ENCODE results near the gene PARD3. TPM values are rescaled to one million over a fixed set of nuclear protein-coding genes. Genes with fewer than 3 reads are reported as not detected.
A peak's percentile ranks its signal among the peaks of the same experiment; 100 is the strongest.

PARD3 gene
- total RNA-seq, 4 donors from 2014 or later = 98.9 to 122 (median 105) TPM

- peaks cover 11 to 71% (median 51%) of the 10 kb centered on the region in 4 donors for H3K4me1 ChIP-seq
- WGBS = 55% methylated on average over 6 of the region's 6 CpGs
- intact Hi-C loops (cut with DNase I) = loop anchor here (5.0 kb wide), 1 partner anchor 372 kb away; no protein-coding TSS in a partner anchor
- no peaks in the 10 kb centered on the region for H3K9me3 ChIP-seq
- no peak overlapping the region for H3K4me3 ChIP-seq
- TF ChIP-seq CTCF (IDR thresholded peaks at IDR 0.05) = peak; percentile 55 to 70 (median 62)
- TF ChIP-seq POLR2A (IDR thresholded peaks at IDR 0.05; ENCODE audit: low read depth) = no peak
- TF ChIP-seq EP300 (IDR thresholded peaks at IDR 0.05) = no peak
- no peak for TF ChIP-seq POLR2AphosphoS5 (IDR thresholded peaks at IDR 0.05)
- DNase-seq (ENCODE audit: extremely low spot score) = no peak
- no peak overlapping the region for H3K27ac ChIP-seq (replicated peaks in 1 of 4)
- no peaks in the 10 kb centered on the region for H3K27me3 ChIP-seq
- no peaks in the 10 kb centered on the region for H3K36me3 ChIP-seq
Observed at GRCh38 chr10:34655286-34656170, 159.6 kb downstream of the PARD3 start.

- Histone ChIP-seq H3K36me3 (no peaks in the 10 kb centered on the region), H3K27ac (replicated peaks in 1 of 4) (no peak overlapping the region), H3K27me3 (no peaks in the 10 kb centered on the region), H3K4me1 (peaks cover 11 to 74% (median 47%) of the 10 kb centered on the region in 4 donors), H3K4me3 (no peak overlapping the region), H3K9me3 (no peaks in the 10 kb centered on the region)
- TF ChIP-seq CTCF (IDR thresholded peaks at IDR 0.05) (no peak), POLR2AphosphoS5 (IDR thresholded peaks at IDR 0.05) (no peak), POLR2A (IDR thresholded peaks at IDR 0.05; ENCODE audit: low read depth) (no peak), EP300 (IDR thresholded peaks at IDR 0.05) (no peak)
- WGBS = 79% methylated on average over 3 of the region's 3 CpGs
- no peak for DNase-seq (ENCODE audit: extremely low spot score)
- intact Hi-C loops (cut with DNase I) = no loop called here
Observed at GRCh38 chr10:34654211-34654610, 160.9 kb downstream of the PARD3 start.

GRCh38 chr10:34653530-34653929 is 161.6 kb downstream of the PARD3 start:
- H3K27ac ChIP-seq (replicated peaks in 1 of 4) = no peak overlapping the region
- no peaks in the 10 kb centered on the region for H3K27me3 ChIP-seq
- no peak for TF ChIP-seq POLR2AphosphoS5 (IDR thresholded peaks at IDR 0.05)
- no peak for TF ChIP-seq POLR2A (IDR thresholded peaks at IDR 0.05; ENCODE audit: low read depth)
- no peak for TF ChIP-seq CTCF (IDR thresholded peaks at IDR 0.05)
- TF ChIP-seq EP300 (IDR thresholded peaks at IDR 0.05) = no peak
- H3K4me1 ChIP-seq = peaks cover 11 to 77% (median 45%) of the 10 kb centered on the region in 4 donors
- intact Hi-C loops (cut with DNase I) = no loop called here
- no peaks in the 10 kb centered on the region for H3K36me3 ChIP-seq
- no peak for DNase-seq (ENCODE audit: extremely low spot score)
- 92% methylated on average over 4 of the region's 4 CpGs for WGBS
- H3K4me3 ChIP-seq = no peak overlapping the region
- no peaks in the 10 kb centered on the region for H3K9me3 ChIP-seq

GRCh38 chr10:34651416-34652195 is 163.5 kb downstream of the PARD3 start:
- intact Hi-C loops (cut with DNase I) = no loop called here
- TF ChIP-seq EP300 (IDR thresholded peaks at IDR 0.05) (no peak), CTCF (IDR thresholded peaks at IDR 0.05) (no peak), POLR2AphosphoS5 (IDR thresholded peaks at IDR 0.05) (no peak), POLR2A (IDR thresholded peaks at IDR 0.05; ENCODE audit: low read depth) (no peak)
- H3K4me3 ChIP-seq = no peak overlapping the region
- H3K27me3 ChIP-seq = no peaks in the 10 kb centered on the region
- peaks cover 11 to 78% (median 40%) of the 10 kb centered on the region in 4 donors for H3K4me1 ChIP-seq
- no peak overlapping the region for H3K27ac ChIP-seq (replicated peaks in 1 of 4)
- no peaks in the 10 kb centered on the region for H3K36me3 ChIP-seq
- WGBS = 72% methylated on average over 12 of the region's 12 CpGs
- H3K9me3 ChIP-seq = no peaks in the 10 kb centered on the region
- DNase-seq (ENCODE audit: extremely low spot score) = no peak
